Kidney tubule cell (primary cell): ENCODE results near the gene GBGT1.
"Not testable (repeated sequence)": the region's sequence is repeated elsewhere in the genome, so short reads cannot be mapped to it uniquely, and the experiment has no call there.

Source experiments
- DNase-seq: peaks from one replicate; pipeline ENCODE4 v3.0.0-alpha.2; 2018; ENCODE audit warnings: low spot score

The GBGT1 gene

GRCh38 chr9:133195029-133195428 lies 31.3 kb upstream of the GBGT1 start:
- no peak for DNase-seq

GRCh38 chr9:133194597-133194996 lies 30.9 kb upstream of the GBGT1 start:
- no peak for DNase-seq

GRCh38 chr9:133191989-133192388 lies 28.3 kb upstream of the GBGT1 start:
- DNase-seq = no peak

- DNase-seq = no peak
Observed at GRCh38 chr9:133189826-133190225, 26.1 kb upstream of the GBGT1 start.

- DNase-seq = no peak
Observed at GRCh38 chr9:133188843-133189180, 25.1 kb upstream of the GBGT1 start.

GRCh38 chr9:133188006-133188842 lies 24.5 kb upstream of the GBGT1 start:
- peak; percentile 61 for DNase-seq

- no peak for DNase-seq
Observed at GRCh38 chr9:133187561-133188005, 23.9 kb upstream of the GBGT1 start.

- DNase-seq = no peak
Observed at GRCh38 chr9:133186736-133187135, 23.0 kb upstream of the GBGT1 start.

GRCh38 chr9:133184971-133185370 lies 21.3 kb upstream of the GBGT1 start:
- peak; percentile 79 for DNase-seq

- DNase-seq = no peak
Observed at GRCh38 chr9:133182151-133182550, 18.4 kb upstream of the GBGT1 start.

GRCh38 chr9:133181561-133181960 lies 17.8 kb upstream of the GBGT1 start:
- no peak for DNase-seq

GRCh38 chr9:133180953-133181352 lies 17.2 kb upstream of the GBGT1 start:
- DNase-seq = no peak

GRCh38 chr9:133173056-133173455 lies 9.3 kb upstream of the GBGT1 start:
- DNase-seq = no peak

- DNase-seq = no peak
Observed at GRCh38 chr9:133171161-133171961, 7.6 kb upstream of the GBGT1 start.

GRCh38 chr9:133170716-133171115 lies 7.0 kb upstream of the GBGT1 start:
- no peak for DNase-seq

- not testable (repeated sequence) for DNase-seq
Observed at GRCh38 chr9:133169687-133170086, 6.0 kb upstream of the GBGT1 start.

- DNase-seq = no peak
Observed at GRCh38 chr9:133169102-133169501, 5.4 kb upstream of the GBGT1 start.

- peak; percentile 3 for DNase-seq
Observed at GRCh38 chr9:133168432-133168831, 4.7 kb upstream of the GBGT1 start.

GRCh38 chr9:133167769-133168168 lies 4.1 kb upstream of the GBGT1 start:
- no peak for DNase-seq

GRCh38 chr9:133167096-133167730 lies 3.5 kb upstream of the GBGT1 start:
- no peak for DNase-seq

GRCh38 chr9:133166392-133166791 lies 2.7 kb upstream of the GBGT1 start:
- no peak for DNase-seq

- DNase-seq = no peak
Observed at GRCh38 chr9:133165452-133165730, 1.7 kb upstream of the GBGT1 start.

GRCh38 chr9:133164191-133164590 lies 477 bp upstream of the GBGT1 start:
- no peak for DNase-seq
